ENCODE data around the gene SPC24. TPM values are rescaled to one million over a fixed set of nuclear protein-coding genes. Genes with fewer than 3 reads are reported as not detected.

Gene SPC24
- total and polyA plus RNA-seq, 9 of the 15 experiments (the other 6 are each of a cell fraction or from before 2014, with no cell fraction given): 18.2 to 154 (median 60.9) TPM

DNA sequence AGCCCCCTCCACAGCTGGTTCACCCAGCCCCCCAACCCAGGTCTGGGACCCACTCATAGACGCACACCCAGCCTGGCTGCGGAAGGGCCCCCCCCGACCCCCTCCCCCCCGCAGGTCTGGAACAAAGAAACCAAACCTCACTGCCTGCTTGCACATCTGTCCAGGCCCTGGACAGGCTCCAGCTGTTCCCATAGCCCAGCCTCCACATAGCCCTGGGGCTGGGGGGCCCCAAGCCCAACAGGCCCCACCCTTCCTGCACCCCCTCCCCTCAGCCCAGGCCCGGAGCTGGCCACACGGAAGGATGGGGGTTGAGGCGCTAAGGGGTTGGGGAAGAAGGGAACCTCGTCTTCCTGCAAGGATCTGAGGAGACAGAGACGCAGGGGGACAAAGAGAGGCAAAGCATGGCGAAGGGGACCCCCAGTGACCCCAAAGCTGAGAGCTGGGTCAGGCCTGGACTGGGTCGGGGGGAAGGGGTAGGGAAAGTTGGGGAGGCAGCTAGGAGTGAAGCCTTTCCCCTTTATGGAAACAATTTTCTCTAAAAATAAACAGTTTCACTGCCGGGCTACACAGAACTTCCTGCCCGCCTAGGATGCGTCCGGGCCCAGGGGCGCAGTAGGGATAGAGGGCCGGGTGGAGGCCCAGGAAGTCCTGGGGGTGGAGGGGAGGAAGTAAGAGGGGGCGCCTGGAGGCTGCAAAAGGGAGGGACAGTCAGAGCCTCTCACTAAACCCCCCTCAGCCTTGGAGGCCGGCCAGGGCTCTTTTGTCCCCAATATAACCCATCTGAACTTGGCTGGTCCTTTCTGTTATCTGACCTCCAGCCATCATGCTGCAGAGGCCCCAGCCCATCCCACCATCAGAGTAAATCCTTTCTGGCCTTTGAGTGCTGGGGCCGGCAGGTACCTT, 39.3 kb upstream of the SPC24 start (continued):
- TF ChIP-seq, protein P1, sequence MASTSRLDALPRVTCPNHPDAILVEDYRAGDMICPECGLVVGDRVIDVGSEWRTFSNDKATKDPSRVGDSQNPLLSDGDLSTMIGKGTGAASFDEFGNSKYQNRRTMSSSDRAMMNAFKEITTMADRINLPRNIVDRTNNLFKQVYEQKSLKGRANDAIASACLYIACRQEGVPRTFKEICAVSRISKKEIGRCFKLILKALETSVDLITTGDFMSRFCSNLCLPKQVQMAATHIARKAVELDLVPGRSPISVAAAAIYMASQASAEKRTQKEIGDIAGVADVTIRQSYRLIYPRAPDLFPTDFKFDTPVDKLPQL (IDR thresholded peaks at IDR 0.05; ENCODE audit: extremely low read depth, insufficient read length): no peak
- no peak for TF ChIP-seq ZKSCAN3 (CRISPR knock-in tag; IDR thresholded peaks at IDR 0.05)
- TF ChIP-seq, protein P2, sequence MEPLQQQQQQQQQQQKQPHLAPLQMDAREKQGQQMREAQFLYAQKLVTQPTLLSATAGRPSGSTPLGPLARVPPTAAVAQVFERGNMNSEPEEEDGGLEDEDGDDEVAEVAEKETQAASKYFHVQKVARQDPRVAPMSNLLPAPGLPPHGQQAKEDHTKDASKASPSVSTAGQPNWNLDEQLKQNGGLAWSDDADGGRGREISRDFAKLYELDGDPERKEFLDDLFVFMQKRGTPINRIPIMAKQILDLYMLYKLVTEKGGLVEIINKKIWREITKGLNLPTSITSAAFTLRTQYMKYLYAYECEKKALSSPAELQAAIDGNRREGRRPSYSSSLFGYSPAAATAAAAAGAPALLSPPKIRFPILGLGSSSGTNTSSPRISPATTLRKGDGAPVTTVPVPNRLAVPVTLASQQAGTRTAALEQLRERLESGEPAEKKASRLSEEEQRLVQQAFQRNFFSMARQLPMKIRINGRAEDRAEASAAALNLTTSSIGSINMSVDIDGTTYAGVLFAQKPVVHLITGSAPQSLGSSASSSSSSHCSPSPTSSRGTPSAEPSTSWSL (CRISPR knock-in tag; IDR thresholded peaks at IDR 0.05; ENCODE audit: borderline replicate concordance): no peak
- no peak for TF ChIP-seq PCBP1 (IDR thresholded peaks at IDR 0.05; ENCODE audit: low read depth, low read length, poor library complexity, severe bottlenecking)
- no peak for TF ChIP-seq ZNF316 (IDR thresholded peaks at IDR 0.05)
- TF ChIP-seq ZNF165 (CRISPR knock-in tag; IDR thresholded peaks at IDR 0.05; ENCODE audit: borderline replicate concordance): no peak
- TF ChIP-seq BCOR (IDR thresholded peaks at IDR 0.05): peak; percentile 68
- no peak for TF ChIP-seq CBX2 (IDR thresholded peaks at IDR 0.05; ENCODE audit: insufficient read depth, low read length, poor library complexity, severe bottlenecking)
- no peak for TF ChIP-seq PHB (CRISPR knock-in tag; IDR thresholded peaks at IDR 0.05)
- TF ChIP-seq ETV5 (CRISPR knock-in tag; IDR thresholded peaks at IDR 0.05; ENCODE audit: low read depth): no peak
- TF ChIP-seq KDM1A (IDR thresholded peaks at IDR 0.05): peak; percentile 24 to 48; a peak in 2 of 4 replicates
- no peak for TF ChIP-seq ZBTB8A (IDR thresholded peaks at IDR 0.05; ENCODE audit: partially characterized antibody)
- TF ChIP-seq ZNF561 (CRISPR knock-in tag; conservative IDR thresholded peaks at IDR 0.05): no peak
